Measurements from ENCODE around the gene C1orf35.
A peak's percentile ranks its signal among the peaks of the same experiment; 100 is the strongest.

C1orf35 gene

GRCh38 chr1:228109073-228109961 is 6.2 kb upstream of the C1orf35 start, which contains the start of gene MRPL55:
MRPL55 (minus strand) TSS chr1:228109299; CDS start chr1:228108260, 1,039 bp downstream.
- TF ChIP-seq GATA3 (IDR thresholded peaks at IDR 0.05; ENCODE audit: low read depth, low read length) (no peak), GATA2 (IDR thresholded peaks at IDR 0.05; ENCODE audit: low read depth, low read length) (peak; percentile 18; the same call in 1 of the 2 replicates)

- no peak for TF ChIP-seq GATA2 (IDR thresholded peaks at IDR 0.05; ENCODE audit: low read depth, low read length)
- no peak for TF ChIP-seq GATA3 (IDR thresholded peaks at IDR 0.05; ENCODE audit: low read depth, low read length)
Observed at GRCh38 chr1:228108742-228109072, 5.6 kb upstream of the C1orf35 start.

- TF ChIP-seq GATA2 (IDR thresholded peaks at IDR 0.05; ENCODE audit: low read depth, low read length) (no peak), GATA3 (IDR thresholded peaks at IDR 0.05; ENCODE audit: low read depth, low read length) (no peak)
Observed at GRCh38 chr1:228108055-228108690, 5.0 kb upstream of the C1orf35 start.

DNA sequence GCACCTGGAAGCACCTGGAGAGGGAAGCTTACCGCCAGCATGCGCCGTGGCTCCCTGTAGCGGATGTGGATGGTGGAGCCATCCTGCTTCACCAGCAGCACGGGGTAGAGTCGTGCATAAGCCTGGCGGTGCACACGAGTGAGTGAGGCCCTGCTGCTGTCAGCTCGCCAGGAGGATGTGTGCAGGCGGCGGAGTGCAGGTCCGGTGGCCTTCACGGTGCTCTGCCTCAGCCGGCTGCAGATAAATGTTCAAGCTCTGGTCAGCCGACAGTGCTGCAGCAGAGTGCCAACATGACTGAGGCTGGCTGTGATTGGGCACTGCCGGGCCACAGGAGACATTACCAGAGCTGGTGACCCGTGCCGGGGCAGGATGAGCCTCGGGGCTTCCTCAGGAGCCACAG is 4.5 kb upstream of the C1orf35 start:
- no peak for TF ChIP-seq GATA3 (IDR thresholded peaks at IDR 0.05; ENCODE audit: low read depth, low read length)
- TF ChIP-seq GATA2 (IDR thresholded peaks at IDR 0.05; ENCODE audit: low read depth, low read length) = no peak

DNA sequence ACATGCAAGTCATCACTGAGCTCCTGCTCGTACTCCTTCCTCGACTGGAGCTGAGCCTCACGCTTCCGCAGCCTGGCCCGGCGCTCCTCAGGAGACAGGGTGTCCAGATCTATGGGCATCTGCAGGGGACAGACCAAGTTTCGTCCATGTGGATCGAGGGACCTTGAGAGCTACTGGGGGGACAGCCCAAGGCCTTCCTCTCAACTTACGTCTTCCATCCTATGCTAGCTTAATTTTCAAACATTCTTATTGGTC is 3.6 kb upstream of the C1orf35 start:
- no peak for TF ChIP-seq GATA2 (IDR thresholded peaks at IDR 0.05; ENCODE audit: low read depth, low read length)
- TF ChIP-seq GATA3 (IDR thresholded peaks at IDR 0.05; ENCODE audit: low read depth, low read length) = no peak

DNA sequence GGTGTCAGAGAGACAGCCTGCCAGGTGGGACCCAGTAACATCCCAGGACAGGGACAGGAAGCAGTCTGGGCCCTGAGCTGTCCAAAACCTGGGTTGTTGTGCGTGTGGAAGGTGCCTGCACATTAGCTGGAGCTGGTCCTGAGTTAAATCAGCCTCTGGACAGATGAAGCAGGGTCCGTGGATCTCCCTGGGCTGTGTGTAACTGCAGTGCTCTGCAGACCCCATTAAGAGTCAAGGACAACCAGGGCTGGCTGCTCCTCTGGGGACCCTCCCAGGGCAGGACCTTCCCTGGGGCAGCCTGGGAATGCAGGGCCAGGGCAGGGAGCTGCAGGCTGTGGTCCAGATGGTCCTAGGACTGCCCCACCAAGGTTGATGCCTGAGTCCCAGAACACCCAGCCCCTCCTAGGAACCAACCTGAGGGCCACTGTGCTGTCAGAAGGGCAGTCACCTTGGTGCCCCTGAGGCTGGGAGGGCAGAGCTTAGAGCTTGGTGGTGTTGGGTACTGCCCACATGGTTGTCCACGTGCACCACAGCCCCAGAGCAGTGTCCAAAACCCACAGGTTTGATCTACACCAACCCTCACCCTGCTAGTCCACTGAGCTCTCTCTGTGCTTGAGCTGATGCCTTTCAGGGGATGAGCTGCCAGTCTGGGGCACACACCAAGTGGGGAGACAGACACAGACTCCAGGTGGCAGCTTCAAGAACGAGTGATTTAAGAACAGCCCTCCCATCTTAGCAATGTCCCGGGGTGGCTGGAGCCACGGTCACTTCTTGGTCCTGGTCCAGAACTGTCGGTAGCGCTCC is 3.1 kb upstream of the C1orf35 start:
- TF ChIP-seq GATA3 (IDR thresholded peaks at IDR 0.05; ENCODE audit: low read depth, low read length) (no peak), GATA2 (IDR thresholded peaks at IDR 0.05; ENCODE audit: low read depth, low read length) (no peak)

DNA sequence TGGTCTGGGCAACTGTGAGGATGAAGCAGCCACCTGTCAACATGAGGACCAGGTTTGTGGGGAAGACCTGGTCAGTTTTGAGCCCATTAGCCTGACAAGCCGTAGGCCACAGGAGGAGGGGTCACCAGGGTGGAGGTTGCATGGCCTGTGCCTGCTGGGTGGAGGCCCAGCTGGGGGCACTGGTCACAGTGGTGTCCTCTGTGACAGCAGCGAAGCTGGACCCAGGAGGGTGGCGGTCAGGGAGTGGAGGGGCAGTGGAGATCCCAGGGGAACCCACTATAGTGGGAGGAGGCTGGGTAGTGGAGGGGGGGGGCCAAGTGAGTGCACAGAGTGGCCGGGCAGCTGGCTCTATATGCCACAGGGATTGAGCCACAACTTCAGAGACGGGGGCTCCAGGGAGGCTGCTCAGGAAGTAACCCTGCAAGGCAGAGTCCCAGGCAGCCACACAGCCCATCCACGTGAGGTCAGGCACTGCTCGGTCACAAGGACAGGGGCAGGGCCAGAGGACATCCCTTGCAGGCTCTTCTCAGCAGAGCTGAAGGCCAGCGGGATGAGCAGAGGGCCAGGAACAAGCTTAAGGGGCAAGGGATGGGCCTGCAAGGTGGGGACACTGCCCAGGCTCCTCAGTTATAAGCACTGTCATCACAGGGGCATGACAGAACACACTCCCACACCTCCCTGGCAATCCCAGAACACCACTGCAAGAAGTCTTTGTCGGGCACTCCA is 2.3 kb upstream of the C1orf35 start:
- TF ChIP-seq GATA2 (IDR thresholded peaks at IDR 0.05; ENCODE audit: low read depth, low read length) (no peak), GATA3 (IDR thresholded peaks at IDR 0.05; ENCODE audit: low read depth, low read length) (no peak)

GRCh38 chr1:228104526-228105269 is 1.6 kb upstream of the C1orf35 start:
- no peak for TF ChIP-seq GATA3 (IDR thresholded peaks at IDR 0.05; ENCODE audit: low read depth, low read length)
- TF ChIP-seq GATA2 (IDR thresholded peaks at IDR 0.05; ENCODE audit: low read depth, low read length) = no peak

GRCh38 chr1:228101994-228102790 is 933 bp downstream of the C1orf35 start:
- TF ChIP-seq GATA2 (IDR thresholded peaks at IDR 0.05; ENCODE audit: low read depth, low read length) = no peak
- no peak for TF ChIP-seq GATA3 (IDR thresholded peaks at IDR 0.05; ENCODE audit: low read depth, low read length)

GRCh38 chr1:228101614-228101993 is 1.5 kb downstream of the C1orf35 start:
- TF ChIP-seq GATA3 (IDR thresholded peaks at IDR 0.05; ENCODE audit: low read depth, low read length) (no peak), GATA2 (IDR thresholded peaks at IDR 0.05; ENCODE audit: low read depth, low read length) (no peak)

GRCh38 chr1:228100822-228101613 is 2.1 kb downstream of the C1orf35 start:
- TF ChIP-seq GATA3 (IDR thresholded peaks at IDR 0.05; ENCODE audit: low read depth, low read length) (no peak), GATA2 (IDR thresholded peaks at IDR 0.05; ENCODE audit: low read depth, low read length) (no peak)

DNA sequence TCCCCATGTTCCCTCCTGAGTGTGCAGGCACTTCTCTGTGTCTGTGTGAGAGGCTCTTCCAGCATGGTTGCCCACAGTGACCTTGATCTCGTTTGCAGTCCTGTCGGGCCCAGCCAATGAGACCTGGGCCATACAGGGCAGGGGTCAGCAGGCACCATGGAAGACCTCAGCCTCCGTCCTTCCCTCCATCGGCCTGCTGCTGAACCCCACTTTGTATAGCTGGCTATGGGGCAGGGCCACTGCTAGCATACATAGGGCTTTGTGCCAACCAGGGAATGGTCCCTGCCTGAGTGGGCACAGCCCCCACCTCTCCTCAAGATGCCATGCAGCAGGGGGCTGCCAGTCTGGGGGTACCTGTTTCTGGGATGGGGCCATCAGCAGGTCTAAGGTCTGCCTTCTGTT is 3.8 kb downstream of the C1orf35 start:
- TF ChIP-seq GATA3 (IDR thresholded peaks at IDR 0.05; ENCODE audit: low read depth, low read length) = no peak
- no peak for TF ChIP-seq GATA2 (IDR thresholded peaks at IDR 0.05; ENCODE audit: low read depth, low read length)

Data from SH-SY5Y (cell line).